H1 (cell line): Measurements from ENCODE around the gene RBM20. TPM values are rescaled to one million over a fixed set of nuclear protein-coding genes. Genes with fewer than 3 reads are reported as not detected.

Experiments
- CTCF ChIA-PET: fragments of 300-600 bp; sonication (Branson Sonifier 250); formaldehyde crosslinking; loops from one replicate; lab custom pipeline; 2021; ENCODE audit not compliant: partially characterized antibody; lab: Charles Lee
- POLR2A ChIA-PET: fragments of 300-600 bp; sonication (Branson Sonifier 250); formaldehyde crosslinking; loops from one replicate; lab custom pipeline; 2021; ENCODE audit warnings: inconsistent platforms; ENCODE audit not compliant: partially characterized antibody; lab: Charles Lee
- DNase-seq, 2 experiments: peaks; one replicate each; pipeline versions ENCODE4 v3.0.0 to v3.0.0-alpha.2; 2010 to 2022; ENCODE audit warnings: low spot score in 2 of 2, low read depth in 1 of 2, mixed read lengths in 1 of 2
- FAIRE-seq: peaks from 2 replicates; lab custom pipeline; 2011; peaks lifted over from hg19 to GRCh38; lab: Jason Lieb, UNC
- H2AFZ ChIP-seq: 2 replicates; pipeline ENCODE4 v1.8.1; 2012; ENCODE audit warnings: low read length, inconsistent platforms
- H2AK5ac ChIP-seq: 2 replicates; pipeline ENCODE4 v1.6.1; 2013; ENCODE audit warnings: low read depth, low read length
- H2BK120ac ChIP-seq: replicated peaks from 2 replicates; pipeline ENCODE3; 2013; ENCODE audit warnings: low read depth, low read length, inconsistent platforms
- H2BK12ac ChIP-seq: 2 replicates; pipeline ENCODE4 v1.6.1; 2013; ENCODE audit warnings: low read depth, low read length
- H2BK15ac ChIP-seq: 2 replicates; pipeline ENCODE4 v1.6.1; 2013; ENCODE audit warnings: low read length
- H2BK20ac ChIP-seq: 2 replicates; pipeline ENCODE4 v1.6.1; 2013; ENCODE audit warnings: low read length
- H2BK5ac ChIP-seq: 2 replicates; pipeline ENCODE4 v1.6.1; 2013; ENCODE audit warnings: low read depth, low read length
- H3K14ac ChIP-seq: 2 replicates; pipeline ENCODE4 v1.6.1; 2013; ENCODE audit warnings: inconsistent platforms; ENCODE audit not compliant: insufficient read length
- H3K18ac ChIP-seq: 2 replicates; pipeline ENCODE4 v1.6.1; 2013; ENCODE audit warnings: low read length; ENCODE audit errors: extremely low read depth
- H3K23ac ChIP-seq: 2 replicates; pipeline ENCODE4 v1.6.1; 2013; ENCODE audit warnings: inconsistent platforms; ENCODE audit not compliant: insufficient read length
- H3K23me2 ChIP-seq: 2 replicates; pipeline ENCODE4 v1.6.1; 2013; ENCODE audit warnings: low read depth, low read length
- H3K27ac ChIP-seq: 2 replicates; pipeline ENCODE4 v1.6.1; 2011; ENCODE audit warnings: low read depth, low read length, inconsistent platforms
- H3K27me3 ChIP-seq, 4 experiments: replicated peaks in 1 of 4; 1 replicate in 1 of 4; 2 replicates in 3 of 4; pipeline versions ENCODE4 v1.6.1 to v1.8.1; 2011 to 2013; ENCODE audit warnings: low read length in 3 of 4, mild to moderate bottlenecking in 3 of 4, inconsistent platforms in 2 of 4, mixed read lengths in 2 of 4, moderate library complexity in 1 of 4; ENCODE audit not compliant: control insufficient read depth in 3 of 4, insufficient read depth in 3 of 4; ENCODE audit errors: extremely low read depth in 1 of 4
- H3K36me3 ChIP-seq, 4 experiments: 2 replicates each; pipeline versions ENCODE4 v1.6.1 to v1.8.1; 2011 to 2013; ENCODE audit warnings: mild to moderate bottlenecking in 4 of 4, low read length in 3 of 4, moderate library complexity in 2 of 4, control low read depth in 1 of 4, inconsistent platforms in 1 of 4; ENCODE audit not compliant: insufficient read depth in 4 of 4, control insufficient read depth in 2 of 4
- H3K4ac ChIP-seq: replicated peaks from 2 replicates; pipeline ENCODE3; 2013; ENCODE audit warnings: low read length, low read depth, mixed read lengths, inconsistent platforms; ENCODE audit not compliant: insufficient read length
- H3K4me1 ChIP-seq, 4 experiments: replicated peaks in 1 of 4; 1 replicate in 1 of 4; 2 replicates in 3 of 4; pipeline versions ENCODE4 v1.6.1 to v1.8.1; 2011 to 2013; ENCODE audit warnings: low read length in 3 of 4, inconsistent platforms in 2 of 4, mixed read lengths in 1 of 4; ENCODE audit not compliant: insufficient read depth in 4 of 4, control insufficient read depth in 3 of 4
- H3K4me2 ChIP-seq, 2 experiments: 2 replicates each; pipeline versions ENCODE4 v1.6.1 to v1.8.1; 2011 to 2013; ENCODE audit warnings: low read depth in 2 of 2, low read length in 2 of 2, control low read depth in 1 of 2, inconsistent platforms in 1 of 2, mild to moderate bottlenecking in 1 of 2; ENCODE audit not compliant: insufficient read depth in 1 of 2
- H3K4me3 ChIP-seq, 4 experiments: fragments of 200-600, 300-600 bp in 1 of 4; sonication (generic), shearing (Covaris generic), sonication (Bioruptor Twin) in 1 of 4; 2 replicates each; pipeline versions ENCODE4 v1.5.1 to v1.8.1; 2011 to 2016; ENCODE audit warnings: low read length in 4 of 4, low read depth in 3 of 4, control low read depth in 2 of 4, inconsistent platforms in 2 of 4, mild to moderate bottlenecking in 2 of 4, mixed read lengths in 1 of 4, moderate library complexity in 1 of 4; ENCODE audit not compliant: insufficient read depth in 2 of 4; ENCODE audit errors: extremely low read depth in 1 of 4
- H3K56ac ChIP-seq: replicated peaks from 2 replicates; pipeline ENCODE3; 2013; ENCODE audit warnings: low read depth, mild to moderate bottlenecking, mixed read lengths, low read length, inconsistent platforms; ENCODE audit not compliant: insufficient read length
- H3K79me1 ChIP-seq: 2 replicates; pipeline ENCODE4 v1.6.1; 2013; ENCODE audit warnings: low read depth, low read length, control low read depth
- H3K79me2 ChIP-seq, 2 experiments: 2 replicates each; pipeline versions ENCODE4 v1.6.1 to v1.8.1; 2012 to 2013; ENCODE audit warnings: low read length in 2 of 2, mild to moderate bottlenecking in 2 of 2, inconsistent platforms in 1 of 2; ENCODE audit not compliant: insufficient read depth in 2 of 2, control insufficient read depth in 1 of 2
- H3K9ac ChIP-seq, 4 experiments: replicated peaks in 1 of 4; 1 replicate in 1 of 4; 2 replicates in 3 of 4; pipeline versions ENCODE4 v1.6.1 to v1.8.1; 2011 to 2013; ENCODE audit warnings: low read depth in 3 of 4, low read length in 3 of 4, control low read depth in 2 of 4, mild to moderate bottlenecking in 2 of 4, moderate library complexity in 2 of 4, inconsistent platforms in 1 of 4; ENCODE audit errors: extremely low read depth in 1 of 4
- H3K9me3 ChIP-seq, 2 experiments: 2 replicates each; pipeline versions ENCODE4 v1.6.1 to v1.8.1; 2012 to 2013; ENCODE audit warnings: mild to moderate bottlenecking in 2 of 2, moderate library complexity in 2 of 2, control low read depth in 1 of 2, inconsistent platforms in 1 of 2, low read depth in 1 of 2, low read length in 1 of 2, mixed read lengths in 1 of 2; ENCODE audit not compliant: insufficient read depth in 2 of 2
- H4K20me1 ChIP-seq, 2 experiments: replicated peaks in 1 of 2; 2 replicates each; pipeline versions ENCODE3 to v1.8.1; 2011 to 2013; ENCODE audit warnings: inconsistent platforms in 2 of 2, low read length in 2 of 2, mild to moderate bottlenecking in 1 of 2; ENCODE audit not compliant: insufficient read depth in 2 of 2, control insufficient read depth in 1 of 2
- H4K5ac ChIP-seq: 2 replicates; pipeline ENCODE4 v1.6.1; 2013; ENCODE audit warnings: low read length, low read depth, mixed read lengths, inconsistent platforms; ENCODE audit not compliant: insufficient read length
- H4K8ac ChIP-seq: 2 replicates; pipeline ENCODE4 v1.8.0; 2013; ENCODE audit warnings: mild to moderate bottlenecking, moderate library complexity, low read length, inconsistent platforms; ENCODE audit not compliant: insufficient read depth; ENCODE audit errors: extremely low read depth
- H4K91ac ChIP-seq: replicated peaks from 2 replicates; pipeline ENCODE3; 2013; ENCODE audit warnings: low read length, mixed read lengths, inconsistent platforms; ENCODE audit not compliant: insufficient read length
- EGR1 ChIP-seq: IDR thresholded peaks from 2 replicates; pipeline ENCODE4 v1.6.1; 2011; ENCODE audit warnings: low read depth, low read length, borderline replicate concordance
- RAD21 ChIP-seq, 2 experiments: IDR thresholded peaks in 1 of 2; conservative IDR thresholded peaks in 1 of 2; 2 replicates each; pipeline ENCODE4 v1.6.1; 2011; ENCODE audit warnings: low read depth in 2 of 2, low read length in 2 of 2, improper control_type of control experiment in 1 of 2, inconsistent platforms in 1 of 2, mild to moderate bottlenecking in 1 of 2, moderate library complexity in 1 of 2
- RXRA ChIP-seq: IDR thresholded peaks from 2 replicates; pipeline ENCODE4 v1.6.1; 2011; ENCODE audit warnings: low read depth, mild to moderate bottlenecking, low read length, moderate library complexity; ENCODE audit not compliant: insufficient read depth
- WGBS, 2 experiments: shearing (Covaris generic) in 1 of 2; methylation state at CpG; one replicate each; pipeline versions ENCODE4 v1.1.6 to v1.1.7; 2013 to 2015; ENCODE audit warnings: low lambda C conversion rate in 2 of 2, mixed read lengths in 2 of 2, inconsistent platforms in 1 of 2, low coverage in 1 of 2, missing lambda C conversion rate in 1 of 2; ENCODE audit not compliant: insufficient replicate concordance in 2 of 2, insufficient coverage in 1 of 2, insufficient read length in 1 of 2; ENCODE audit errors: extremely low coverage in 1 of 2, missing lambda C conversion rate in 1 of 2; 5-methylcytosine and 5-hydroxymethylcytosine counted together
- polyA plus RNA-seq, 7 experiments: library from polyadenylated mRNA; depleted of rRNA in 3 of 7; stranded (reverse) in 5 of 7; unstranded in 2 of 7; fragments of >200 nt in 5 of 7; fragments of 200-250 nt in 2 of 7; gene quantifications; 1 replicate in 5 of 7; 2 replicates in 1 of 7; 4 replicates in 1 of 7; pipeline versions ENCODE4 v1.2.1 to v1.2.3, GENCODE V29; 2011 to 2013; ENCODE audit warnings: missing spikeins in 2 of 7, mixed read lengths in 2 of 7
- total RNA-seq: library from RNA; stranded (reverse); fragmentation: NEBNext Ultra II Directional; extraction: Animal tissue kit (Norgen Biotek cat#: 25700); gene quantifications from 2 replicates; pipeline ENCODE4 v1.2.1, GENCODE V29; 2021

The RBM20 gene
- total and polyA plus RNA-seq, 2 of the 8 experiments (the other 6 are each of a cell fraction or from before 2014, with no cell fraction given), result 0.05 to 0.63 TPM

GRCh38 chr10:110806335-110806734 lies 162.2 kb downstream of the RBM20 start:
- Histone ChIP-seq H3K18ac (no peak overlapping the region), H2BK120ac (no peak overlapping the region), H3K4ac (no peak overlapping the region), H2BK15ac (no peak overlapping the region), H3K4me1 (peaks cover 0 to 2% (median 0%) of the 10 kb centered on the region in 4 experiments; a peak in 1 of 7 replicates), H4K8ac (no peak overlapping the region), H4K5ac (no peak overlapping the region), H3K56ac (no peak overlapping the region), H2AFZ (no peak overlapping the region), H3K9ac (no peak overlapping the region), H3K79me1 (no peaks in the 10 kb centered on the region), H4K91ac (no peak overlapping the region), H4K20me1 (no peaks in the 10 kb centered on the region), H3K9me3 (no peaks in the 10 kb centered on the region), H3K4me3 (no peak overlapping the region), H3K36me3 (no peaks in the 10 kb centered on the region), H3K23ac (no peak overlapping the region), H2BK5ac (no peak overlapping the region), H2BK12ac (no peak overlapping the region), H3K4me2 (no peak overlapping the region), H3K23me2 (no peaks in the 10 kb centered on the region), H3K27ac (no peak overlapping the region), H3K14ac (no peak overlapping the region), H2AK5ac (no peak overlapping the region), H2BK20ac (no peak overlapping the region), H3K79me2 (no peaks in the 10 kb centered on the region), H3K27me3 (no peaks in the 10 kb centered on the region)
- DNase-seq (no peak), FAIRE-seq (no peak)
- POLR2A ChIA-PET, result no interaction called here
- 65% methylated on average over 4 of the region's 4 CpGs; no CpG with 5 or more reads in 1 of the 2 experiments for WGBS, 2 experiments
- CTCF ChIA-PET, result no interaction called here
- TF ChIP-seq EGR1, result no peak
- no peak for TF ChIP-seq RAD21 (IDR thresholded peaks at IDR 0.05 in 1 of 2, conservative IDR thresholded peaks at IDR 0.05 in 1 of 2; ENCODE audit: low read depth in 2 of 2, low read length in 2 of 2)
- no peak for TF ChIP-seq RXRA
